Activated CD8-positive, alpha-beta memory T cell treated with anti-CD3 and anti-CD28 coated beads, Interleukin-2, amount 10 ng/mL, durations not matched to agents 7 days and 5 days (primary cell): ENCODE measurements around the gene PCDH9. TPM values are rescaled to one million over a fixed set of nuclear protein-coding genes. Genes with fewer than 3 reads are reported as not detected.
A peak's percentile ranks its signal among the peaks of the same experiment; 100 is the strongest.

Experiments used
- ATAC-seq: fragments of 150-1000 bp; cut with Tn5 transposase; one replicate; pipeline ENCODE4 v1.10.0; 2021; ENCODE audit warnings: moderate library complexity
- CTCF ChIA-PET: fragments of 350-600 bp; sonication (Branson Sonifier 250); formaldehyde crosslinking; loops from one replicate; lab custom pipeline; 2021; ENCODE audit warnings: antibody characterized with exemption; lab: Charles Lee
- DNase-seq: peaks from one replicate; pipeline ENCODE4 v3.0.0-alpha.2; 2020
- H3K27ac Mint-ChIP-seq: one replicate; pipeline ENCODE4 v1.8.0; 2021; ENCODE audit warnings: mild to moderate bottlenecking, mixed read lengths
- H3K27me3 Mint-ChIP-seq: one replicate; pipeline ENCODE4 v1.8.0; 2021; ENCODE audit warnings: mixed read lengths
- H3K36me3 Mint-ChIP-seq: one replicate; pipeline ENCODE4 v1.8.0; 2021; ENCODE audit warnings: mild to moderate bottlenecking, mixed read lengths
- H3K4me1 Mint-ChIP-seq: one replicate; pipeline ENCODE4 v1.8.0; 2021; ENCODE audit warnings: mixed read lengths
- H3K4me3 Mint-ChIP-seq: one replicate; pipeline ENCODE4 v1.8.0; 2021; ENCODE audit warnings: mild to moderate bottlenecking, moderate library complexity, mixed read lengths
- H3K9me3 Mint-ChIP-seq: one replicate; pipeline ENCODE4 v1.8.0; 2022; ENCODE audit warnings: low read depth, mixed read lengths
- total RNA-seq, 2 experiments: library from RNA; stranded (reverse); gene quantifications; one replicate each; pipeline ENCODE4 v1.2.3, GENCODE V29; 2021

Gene PCDH9
- total RNA-seq, 2 experiments from 2014 or later = 0.14 to 0.15 TPM

DNA sequence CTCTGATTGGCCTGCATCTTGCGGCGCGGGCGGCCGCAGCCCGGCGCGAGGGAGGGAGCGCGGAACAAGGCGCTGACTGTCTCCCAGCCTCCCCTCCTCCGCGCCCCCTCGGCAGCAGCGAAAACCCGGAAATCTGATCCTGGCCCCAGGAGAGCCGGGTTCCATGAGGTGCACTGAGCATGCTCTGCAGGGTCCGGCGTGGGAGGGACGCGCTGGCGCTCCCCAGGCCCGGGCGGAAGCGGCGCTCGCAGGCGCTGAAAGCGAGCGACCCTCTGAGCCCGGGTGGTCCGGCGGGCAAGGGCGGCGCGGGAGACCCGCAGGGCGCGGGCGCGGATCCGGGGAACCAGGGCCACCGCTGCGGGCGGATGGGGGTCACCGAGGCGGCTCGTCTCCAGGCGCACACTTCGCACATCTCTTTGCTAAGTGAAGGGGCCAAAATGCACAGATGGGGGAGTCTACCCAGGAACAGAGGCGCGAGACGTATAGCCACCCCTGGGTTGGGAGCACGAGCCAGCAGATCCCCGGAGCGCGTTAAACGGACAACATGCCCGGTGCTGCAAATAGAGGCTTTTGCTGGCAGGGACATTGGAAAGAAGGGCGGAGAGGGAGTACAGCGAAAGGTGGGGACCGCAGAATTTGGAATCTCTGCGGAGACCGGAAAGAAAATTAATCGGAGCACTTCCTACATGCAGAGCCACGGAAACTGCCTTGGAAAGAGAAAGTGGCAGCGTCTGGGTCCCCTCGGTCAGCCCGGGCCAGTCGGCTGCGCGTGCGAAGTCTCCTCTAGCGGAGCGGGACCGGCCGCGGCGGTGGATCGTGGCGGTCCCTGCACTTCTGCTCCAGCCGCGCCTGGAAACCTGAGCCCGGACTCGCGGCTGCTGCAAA lies 510 bp upstream of the PCDH9 start:
- Mint-ChIP-seq H3K4me1 (peaks cover 7% of the 10 kb centered on the region), H3K27me3 (peaks cover 21% of the 10 kb centered on the region), H3K9me3 (no peaks in the 10 kb centered on the region), H3K27ac (peak overlapping the region; percentile 49), H3K4me3 (no peak overlapping the region), H3K36me3 (no peaks in the 10 kb centered on the region)
- CTCF ChIA-PET = interaction anchor here (1.3 kb wide), 1 partner anchor 8 kb away, joined by 5 read pairs; no protein-coding TSS in a partner anchor
- peak; percentile 96 for ATAC-seq
- peak; percentile 88 for DNase-seq

DNA sequence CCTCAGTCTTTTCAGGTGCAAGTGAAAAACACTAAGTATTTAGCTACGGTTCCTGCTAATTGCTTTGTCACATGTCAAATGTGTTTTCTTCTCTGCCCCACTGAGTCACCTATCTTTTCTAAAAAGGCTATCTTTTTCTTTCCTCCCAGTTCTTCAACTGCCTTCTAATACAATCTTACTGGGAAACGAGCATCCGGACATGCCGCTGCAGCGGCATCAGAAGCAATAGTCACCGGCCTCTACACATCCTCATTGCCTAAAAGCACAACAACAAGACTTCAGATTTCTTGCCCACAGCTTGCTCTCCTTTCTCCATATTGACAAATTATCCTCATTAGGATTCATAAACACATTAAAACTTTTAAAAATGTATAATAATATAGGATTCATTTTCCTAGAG lies 1.2 kb downstream of the PCDH9 start:
- H3K36me3 Mint-ChIP-seq = no peaks in the 10 kb centered on the region
- H3K4me1 Mint-ChIP-seq = peaks cover 10% of the 10 kb centered on the region
- H3K27ac Mint-ChIP-seq = no peak overlapping the region
- CTCF ChIA-PET = interaction anchor here (1.3 kb wide), 1 partner anchor 10 kb away, joined by 5 read pairs; no protein-coding TSS in a partner anchor
- H3K4me3 Mint-ChIP-seq = no peak overlapping the region
- DNase-seq (no peak), ATAC-seq (no peak)
- no peaks in the 10 kb centered on the region for H3K9me3 Mint-ChIP-seq
- peaks cover 21% of the 10 kb centered on the region for H3K27me3 Mint-ChIP-seq

DNA sequence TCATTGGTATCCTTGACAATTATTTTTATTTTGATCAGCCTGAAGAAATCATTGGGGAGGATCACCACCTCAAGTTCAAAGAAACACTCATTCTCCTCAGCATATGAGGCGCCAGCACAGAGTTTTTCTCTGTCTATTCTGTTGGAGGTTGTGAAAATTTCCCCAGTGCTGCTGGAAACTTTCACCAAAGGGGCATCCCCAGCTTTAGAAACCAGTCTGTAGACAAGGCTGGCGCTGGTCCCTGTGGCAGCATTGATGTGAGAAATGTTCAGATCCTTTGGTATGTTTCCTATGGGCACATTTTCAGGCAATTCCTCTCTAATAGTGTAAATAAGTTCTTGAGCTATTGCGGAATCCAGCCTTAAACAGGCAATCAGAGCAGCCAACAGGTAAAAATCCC lies 2.1 kb downstream of the PCDH9 start:
- no peak for ATAC-seq
- Mint-ChIP-seq H3K9me3 (no peaks in the 10 kb centered on the region), H3K27ac (no peak overlapping the region), H3K4me1 (peaks cover 10% of the 10 kb centered on the region), H3K27me3 (peaks cover 22% of the 10 kb centered on the region), H3K4me3 (no peak overlapping the region), H3K36me3 (no peaks in the 10 kb centered on the region)
- CTCF ChIA-PET = no interaction called here
- DNase-seq = no peak

DNA sequence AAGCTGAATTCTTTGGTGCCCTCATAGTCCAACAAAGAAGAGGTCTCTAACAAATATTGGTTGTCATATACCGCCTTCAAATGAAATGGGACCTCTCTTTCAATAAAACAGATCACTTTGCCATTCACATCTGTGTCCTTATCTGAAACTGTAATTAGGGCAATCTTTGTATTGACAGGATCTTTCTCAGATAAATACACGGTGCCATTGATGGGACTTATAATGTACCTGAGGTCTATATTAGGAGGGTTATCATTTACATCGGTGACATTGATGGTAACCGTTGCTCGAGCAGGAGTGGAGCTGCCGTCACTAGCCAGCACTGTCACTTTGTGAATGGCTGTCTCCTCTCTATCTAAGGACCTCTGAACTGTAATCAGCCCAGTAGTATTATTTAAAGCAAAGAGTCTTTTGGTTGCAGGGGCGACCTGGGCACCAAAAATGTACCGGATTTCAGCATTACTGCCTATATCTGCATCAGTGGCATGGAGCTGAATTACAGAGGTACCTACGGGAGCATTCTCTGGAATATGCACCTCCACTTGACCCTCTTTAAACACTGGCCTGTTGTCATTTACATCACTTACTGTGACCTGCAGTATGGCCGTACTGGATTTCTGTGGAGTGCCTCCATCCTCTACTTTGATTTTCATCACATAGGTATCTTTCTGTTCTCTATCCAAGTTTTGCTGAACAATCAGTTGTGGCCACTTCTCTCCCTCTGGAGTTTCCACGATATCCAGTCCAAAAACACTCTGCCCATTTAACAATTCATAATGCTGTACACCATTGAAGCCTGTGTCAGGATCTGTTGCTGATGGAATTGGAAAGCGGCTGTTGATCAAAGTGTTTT lies 2.8 kb downstream of the PCDH9 start:
- no peak for DNase-seq
- H3K27ac Mint-ChIP-seq = no peak overlapping the region
- no peak for ATAC-seq
- peaks cover 21% of the 10 kb centered on the region for H3K27me3 Mint-ChIP-seq
- H3K4me3 Mint-ChIP-seq = no peak overlapping the region
- H3K36me3 Mint-ChIP-seq = no peaks in the 10 kb centered on the region
- H3K9me3 Mint-ChIP-seq = no peaks in the 10 kb centered on the region
- CTCF ChIA-PET = no interaction called here
- H3K4me1 Mint-ChIP-seq = peaks cover 10% of the 10 kb centered on the region

DNA sequence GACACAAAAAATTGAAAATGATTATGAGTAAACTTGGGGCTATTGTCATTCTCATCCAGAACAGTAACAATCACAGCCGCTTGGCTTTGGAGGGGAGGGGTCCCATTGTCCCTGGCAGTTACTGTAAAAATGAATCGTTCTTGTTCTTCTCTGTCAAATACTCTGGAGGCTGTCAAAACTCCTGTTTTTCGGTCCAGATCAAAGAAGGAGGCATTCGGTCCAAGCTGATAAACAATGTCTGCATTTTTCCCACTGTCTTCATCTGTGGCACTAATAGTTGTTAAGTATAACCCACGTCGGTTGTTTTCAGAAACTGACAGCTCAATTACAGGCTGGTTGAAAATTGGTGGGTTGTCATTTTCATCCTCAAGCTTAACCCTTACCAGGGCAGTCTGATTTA lies 3.4 kb downstream of the PCDH9 start:
- H3K4me1 Mint-ChIP-seq = peaks cover 10% of the 10 kb centered on the region
- no peak for DNase-seq

DNA sequence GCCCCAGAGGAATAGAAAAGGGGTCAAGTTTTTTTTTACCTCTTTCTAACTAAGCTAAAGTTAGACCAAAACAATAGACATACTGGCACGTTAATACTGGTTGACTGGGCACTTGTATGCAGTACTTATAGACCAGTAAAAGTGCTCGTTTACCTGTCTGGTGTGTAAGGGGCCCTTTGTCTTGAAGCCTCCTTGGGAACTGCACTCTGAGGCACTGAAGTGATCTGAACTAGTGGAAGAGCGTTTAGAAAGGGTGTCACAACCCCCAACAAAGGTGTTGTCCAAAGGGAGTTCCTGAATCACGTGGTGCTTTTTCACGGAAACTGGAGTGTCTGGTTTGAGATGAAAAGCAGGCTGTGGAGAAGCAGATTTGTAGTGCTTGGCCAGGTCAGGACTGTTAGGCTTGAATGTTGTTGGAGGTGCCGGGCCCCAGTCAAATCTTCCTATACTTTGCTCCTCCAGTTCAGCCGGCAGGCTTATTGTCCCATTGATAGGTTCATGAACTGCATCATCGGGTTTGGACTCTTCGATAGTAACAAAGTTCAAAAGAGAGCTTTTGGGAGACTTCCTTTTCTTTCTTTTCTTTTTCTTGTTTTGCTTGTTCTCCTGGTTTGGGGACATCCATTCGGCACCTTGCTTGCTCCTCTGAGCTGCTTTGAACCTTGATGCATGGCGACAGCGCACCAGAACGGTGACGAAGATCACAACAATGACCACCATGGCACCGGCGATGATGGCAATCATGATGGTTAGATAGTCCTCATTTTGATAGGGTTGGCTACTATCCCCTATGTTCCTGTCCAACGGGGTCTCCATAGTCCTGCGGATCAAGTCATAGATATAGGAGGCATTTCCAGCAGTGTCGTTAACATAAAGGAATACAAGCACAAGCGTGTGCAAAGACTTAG lies 4.6 kb downstream of the PCDH9 start:
- Mint-ChIP-seq H3K4me3 (no peak overlapping the region), H3K27me3 (peaks cover 7% of the 10 kb centered on the region), H3K9me3 (no peaks in the 10 kb centered on the region), H3K4me1 (peaks cover 3% of the 10 kb centered on the region), H3K36me3 (no peaks in the 10 kb centered on the region), H3K27ac (no peak overlapping the region)
- CTCF ChIA-PET = no interaction called here
- DNase-seq = no peak
- no peak for ATAC-seq

More for the DNA sequence above, 3.4 kb downstream of the PCDH9 start:
- no peaks in the 10 kb centered on the region for H3K9me3 Mint-ChIP-seq
- no peak overlapping the region for H3K4me3 Mint-ChIP-seq
- H3K27ac Mint-ChIP-seq = no peak overlapping the region
- ATAC-seq = no peak
- no peaks in the 10 kb centered on the region for H3K36me3 Mint-ChIP-seq
- CTCF ChIA-PET = no interaction called here
- H3K27me3 Mint-ChIP-seq = peaks cover 18% of the 10 kb centered on the region

DNA sequence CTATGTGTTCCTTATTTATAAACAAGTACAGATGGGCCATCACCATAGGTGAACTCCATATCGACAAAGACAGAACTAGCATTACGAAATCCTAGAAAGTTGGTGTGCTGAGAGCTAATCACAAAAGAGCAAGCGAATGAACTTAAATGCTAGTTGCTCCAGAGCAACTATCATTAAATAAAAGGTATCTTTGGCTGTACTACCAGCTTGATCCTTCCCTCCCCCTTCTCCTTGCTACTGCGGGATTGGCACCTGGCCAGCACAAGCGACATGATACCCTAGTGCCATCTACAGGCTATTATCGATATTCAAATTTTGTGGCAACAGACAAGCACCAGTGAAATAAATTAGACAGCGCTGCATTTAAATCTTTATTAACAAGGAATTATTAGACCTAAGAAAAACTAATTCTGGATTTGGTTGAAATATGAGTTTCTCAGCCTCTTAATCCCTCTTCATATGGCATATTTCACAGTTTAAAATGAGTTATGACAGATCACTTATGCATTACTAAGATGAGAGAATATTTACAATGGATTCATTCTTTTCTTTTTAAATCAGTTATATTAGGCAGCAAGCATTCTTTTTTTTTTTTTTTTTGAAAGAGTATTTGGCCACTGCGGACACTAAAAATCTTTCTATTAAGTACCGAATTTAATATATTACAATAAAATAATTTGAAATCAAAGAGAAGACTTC lies 5.8 kb downstream of the PCDH9 start:
- no peaks in the 10 kb centered on the region for H3K9me3 Mint-ChIP-seq
- peaks cover 7% of the 10 kb centered on the region for H3K27me3 Mint-ChIP-seq
- H3K4me3 Mint-ChIP-seq = no peak overlapping the region
- DNase-seq (peak; percentile 48), ATAC-seq (peak; percentile 53)
- no peaks in the 10 kb centered on the region for H3K36me3 Mint-ChIP-seq
- H3K27ac Mint-ChIP-seq = no peak overlapping the region
- CTCF ChIA-PET = no interaction called here
- H3K4me1 Mint-ChIP-seq = peaks cover 3% of the 10 kb centered on the region

DNA sequence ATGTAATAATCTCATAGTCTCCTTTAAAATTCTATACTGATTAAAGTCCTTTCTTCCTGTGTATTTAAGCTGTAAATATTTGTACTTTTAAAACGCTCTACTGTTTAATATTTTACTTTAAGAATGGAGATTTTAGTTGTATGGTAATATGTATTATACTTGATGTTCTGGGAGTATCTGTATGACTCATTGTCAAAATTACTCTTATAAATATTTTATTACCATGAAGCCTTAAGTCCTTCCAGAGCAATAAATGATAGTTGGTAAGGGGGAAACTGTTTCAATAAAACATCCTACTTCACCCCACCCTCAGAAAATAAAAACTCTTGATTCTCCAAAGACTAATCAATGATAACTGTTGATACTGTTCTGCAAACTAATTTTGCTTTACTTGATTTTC lies 6.4 kb downstream of the PCDH9 start:
- H3K4me1 Mint-ChIP-seq = peaks cover 3% of the 10 kb centered on the region
- no peak overlapping the region for H3K27ac Mint-ChIP-seq
- no peak for ATAC-seq
- DNase-seq = no peak
- CTCF ChIA-PET = no interaction called here
- no peaks in the 10 kb centered on the region for H3K9me3 Mint-ChIP-seq
- H3K4me3 Mint-ChIP-seq = no peak overlapping the region
- H3K36me3 Mint-ChIP-seq = no peaks in the 10 kb centered on the region
- peaks cover 7% of the 10 kb centered on the region for H3K27me3 Mint-ChIP-seq

DNA sequence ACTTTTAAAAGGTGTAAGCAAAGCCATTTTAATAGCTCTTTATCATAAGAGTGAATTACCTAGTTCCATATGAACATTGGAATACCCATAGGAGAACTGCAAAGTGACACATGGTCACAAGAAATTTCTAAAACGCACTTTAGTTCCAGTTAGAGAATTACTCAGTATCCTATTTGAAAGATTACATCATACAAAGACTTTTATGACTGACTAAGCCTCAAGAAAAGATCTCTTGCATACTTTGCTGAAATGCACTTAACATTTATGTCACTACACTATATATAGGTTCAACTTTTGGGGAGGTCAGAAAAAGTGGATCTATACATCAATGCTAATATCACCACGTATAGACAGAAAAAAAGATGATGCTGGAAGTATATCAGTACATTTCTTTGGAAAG lies 7.1 kb downstream of the PCDH9 start:
- no peaks in the 10 kb centered on the region for H3K36me3 Mint-ChIP-seq
- H3K4me1 Mint-ChIP-seq = peaks cover 3% of the 10 kb centered on the region
- no peaks in the 10 kb centered on the region for H3K9me3 Mint-ChIP-seq
- CTCF ChIA-PET = no interaction called here
- peaks cover 7% of the 10 kb centered on the region for H3K27me3 Mint-ChIP-seq
- no peak overlapping the region for H3K27ac Mint-ChIP-seq
- no peak overlapping the region for H3K4me3 Mint-ChIP-seq
- ATAC-seq = no peak
- DNase-seq = no peak

DNA sequence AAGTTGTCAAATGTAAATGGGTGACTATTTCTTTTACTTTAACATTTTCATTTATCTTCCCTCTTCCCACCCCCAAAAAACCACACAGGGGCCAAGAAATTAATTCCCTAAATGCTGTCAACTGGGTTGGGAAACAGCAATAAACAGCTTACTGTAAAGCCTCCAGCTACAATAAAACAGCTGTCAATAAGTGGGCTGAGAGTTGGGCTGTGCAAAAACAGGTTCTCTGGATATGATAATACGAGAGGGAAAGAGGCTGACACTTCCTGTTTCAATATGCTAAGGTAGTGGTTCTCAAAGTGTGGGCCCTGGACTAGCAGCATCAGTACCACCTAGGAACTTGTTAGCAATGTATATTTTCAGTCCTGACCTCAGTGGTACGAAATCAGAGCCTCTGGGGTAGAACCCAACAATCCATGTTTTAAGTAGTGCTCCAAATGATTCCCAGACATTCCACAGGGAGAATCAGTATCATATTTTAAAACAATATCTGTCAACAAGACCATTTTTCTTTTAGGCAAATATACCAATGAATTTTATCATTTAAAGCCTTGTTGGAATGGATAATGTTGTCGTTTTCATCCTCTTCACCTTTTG lies 8.4 kb downstream of the PCDH9 start:
- CTCF ChIA-PET = no interaction called here
- no peak overlapping the region for H3K27ac Mint-ChIP-seq
- no peak for ATAC-seq

DNA sequence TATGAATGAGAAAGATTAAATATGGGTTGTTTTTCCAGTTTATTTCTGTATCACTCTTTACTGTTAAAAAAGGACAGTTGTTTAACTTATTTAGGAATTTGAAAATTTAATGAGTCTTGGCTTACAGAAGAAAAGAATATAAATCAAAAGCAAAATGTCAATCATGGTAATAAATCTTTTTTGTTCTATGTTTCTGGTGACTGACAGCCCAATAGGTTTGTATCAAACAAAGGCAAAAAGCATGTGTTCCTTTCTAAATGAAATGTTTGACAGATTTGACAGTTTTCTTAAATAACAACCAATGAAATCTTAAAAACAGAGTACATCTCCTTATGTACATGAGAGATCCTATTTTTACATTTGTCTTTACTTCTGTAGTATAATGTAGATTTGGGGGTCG lies 11.0 kb downstream of the PCDH9 start:
- H3K27me3 Mint-ChIP-seq = peaks cover 4% of the 10 kb centered on the region
- ATAC-seq (no peak), DNase-seq (no peak)
- H3K4me3 Mint-ChIP-seq = no peak overlapping the region
- peaks cover 1% of the 10 kb centered on the region for H3K4me1 Mint-ChIP-seq
- no peaks in the 10 kb centered on the region for H3K9me3 Mint-ChIP-seq
- CTCF ChIA-PET = no interaction called here
- no peak overlapping the region for H3K27ac Mint-ChIP-seq
- no peaks in the 10 kb centered on the region for H3K36me3 Mint-ChIP-seq

More for the DNA sequence above, 8.4 kb downstream of the PCDH9 start:
- DNase-seq = no peak
- H3K36me3 Mint-ChIP-seq = no peaks in the 10 kb centered on the region
- H3K27me3 Mint-ChIP-seq = peaks cover 7% of the 10 kb centered on the region
- H3K4me3 Mint-ChIP-seq = no peak overlapping the region
- H3K4me1 Mint-ChIP-seq = peaks cover 3% of the 10 kb centered on the region
- H3K9me3 Mint-ChIP-seq = no peaks in the 10 kb centered on the region

DNA sequence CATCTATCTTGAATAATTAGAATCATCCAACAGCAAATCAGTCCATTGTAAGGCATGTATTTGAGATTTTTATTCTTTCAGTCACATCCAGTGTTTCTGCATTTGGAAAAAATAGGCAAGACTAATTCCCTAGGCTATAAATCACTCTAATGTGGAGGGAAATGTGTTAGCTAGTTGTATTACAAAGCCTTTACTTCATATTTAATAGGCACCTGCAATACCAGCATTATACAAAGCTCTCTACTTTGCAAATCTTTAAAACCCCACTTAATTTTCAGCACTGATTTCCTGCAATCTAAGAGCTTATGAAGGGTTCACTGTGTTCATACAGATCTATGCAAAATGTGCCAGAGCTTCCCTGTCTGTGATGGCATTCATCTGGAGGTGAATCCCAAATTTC lies 12.3 kb downstream of the PCDH9 start:
- ATAC-seq (no peak), DNase-seq (no peak)
- Mint-ChIP-seq H3K36me3 (no peaks in the 10 kb centered on the region), H3K4me3 (no peak overlapping the region), H3K9me3 (no peaks in the 10 kb centered on the region), H3K27me3 (peaks cover 1% of the 10 kb centered on the region), H3K4me1 (no peaks in the 10 kb centered on the region), H3K27ac (no peak overlapping the region)
- CTCF ChIA-PET = no interaction called here
